T-helper 9 cell (primary cell): ENCODE data around the gene SIPA1L3.

Experiments used
- DNase-seq: peaks from one replicate; pipeline ENCODE4 v3.0.0-alpha.2; 2020

SIPA1L3 gene

GRCh38 chr19:38251564-38252051, 344.6 kb downstream of the SIPA1L3 start:
- DNase-seq = no peak

- no peak for DNase-seq
Observed at GRCh38 chr19:38252385-38252784, 345.4 kb downstream of the SIPA1L3 start.

- no peak for DNase-seq
Observed at GRCh38 chr19:38252941-38253691, 346.1 kb downstream of the SIPA1L3 start.

GRCh38 chr19:38253788-38254187, 346.8 kb downstream of the SIPA1L3 start:
- no peak for DNase-seq

GRCh38 chr19:38255383-38256014, 348.5 kb downstream of the SIPA1L3 start:
- no peak for DNase-seq
